ENCODE results near the gene KLHDC4. TPM values are rescaled to one million over a fixed set of nuclear protein-coding genes. Genes with fewer than 3 reads are reported as not detected.
A peak's percentile ranks its signal among the peaks of the same experiment; 100 is the strongest.
"Not testable (repeated sequence)": the region's sequence is repeated elsewhere in the genome, so short reads cannot be mapped to it uniquely, and the experiment has no call there.

The KLHDC4 gene
- polyA plus RNA-seq, 3 donors from 2014 or later: 52.0 to 70.0 (median 61.0) TPM

GRCh38 chr16:87684106-87684677, 81.6 kb downstream of the KLHDC4 start:
- H3K4me1 Mint-ChIP-seq: peaks cover 4 to 6% of the 10 kb centered on the region in 2 donors
- no peak overlapping the region for H3K4me3 Mint-ChIP-seq
- H3K27ac Mint-ChIP-seq: no peak overlapping the region
- no peak for DNase-seq
- H3K36me3 Mint-ChIP-seq: no peaks in the 10 kb centered on the region
- H3K27me3 Mint-ChIP-seq (ENCODE audit: low read depth in 3 of 3): peaks cover 1 to 15% (median 9%) of the 10 kb centered on the region in 3 donors
- H3K9me3 Mint-ChIP-seq: no peaks in the 10 kb centered on the region

GRCh38 chr16:87682852-87683399, 82.9 kb downstream of the KLHDC4 start:
- Mint-ChIP-seq H3K27me3 (ENCODE audit: low read depth in 3 of 3) (peaks cover 1 to 15% (median 7%) of the 10 kb centered on the region in 3 donors), H3K27ac (no peak overlapping the region), H3K4me3 (no peak overlapping the region), H3K9me3 (no peaks in the 10 kb centered on the region), H3K4me1 (peaks cover 4 to 6% of the 10 kb centered on the region in 2 donors), H3K36me3 (no peaks in the 10 kb centered on the region)
- DNase-seq: no peak

GRCh38 chr16:87681981-87682570, 83.7 kb downstream of the KLHDC4 start:
- peak overlapping the region in 1 of 6 donors; percentile 69 for H3K27ac Mint-ChIP-seq
- no peaks in the 10 kb centered on the region for H3K36me3 Mint-ChIP-seq
- peaks cover 4 to 6% of the 10 kb centered on the region in 2 donors for H3K4me1 Mint-ChIP-seq
- peak in 1 of 3 donors; percentile 14 for DNase-seq
- H3K4me3 Mint-ChIP-seq: no peak overlapping the region
- H3K27me3 Mint-ChIP-seq (ENCODE audit: low read depth in 3 of 3): peaks cover 1 to 18% (median 7%) of the 10 kb centered on the region in 3 donors
- H3K9me3 Mint-ChIP-seq: no peaks in the 10 kb centered on the region

- peak overlapping the region in 1 of 6 donors; percentile 28 for H3K27ac Mint-ChIP-seq
- not testable (repeated sequence) for H3K36me3 Mint-ChIP-seq, H3K4me3 Mint-ChIP-seq, H3K4me1 Mint-ChIP-seq, H3K9me3 Mint-ChIP-seq, DNase-seq
- H3K27me3 Mint-ChIP-seq (ENCODE audit: low read depth in 3 of 3): peaks cover 1 to 18% (median 7%) of the 10 kb centered on the region in 3 donors
Observed at GRCh38 chr16:87681051-87681602, 84.7 kb downstream of the KLHDC4 start.

- Mint-ChIP-seq H3K27ac (peak overlapping the region in 1 of 6 donors; percentile 40), H3K4me3 (no peak overlapping the region), H3K36me3 (no peaks in the 10 kb centered on the region), H3K9me3 (no peaks in the 10 kb centered on the region), H3K4me1 (peaks cover 4 to 6% of the 10 kb centered on the region in 2 donors), H3K27me3 (ENCODE audit: low read depth in 3 of 3) (peaks cover 3 to 17% (median 7%) of the 10 kb centered on the region in 3 donors)
- DNase-seq: no peak
Observed at GRCh38 chr16:87680272-87680644, 85.5 kb downstream of the KLHDC4 start.

- H3K36me3 Mint-ChIP-seq: no peaks in the 10 kb centered on the region
- peaks cover 4 to 6% of the 10 kb centered on the region in 2 donors for H3K4me1 Mint-ChIP-seq
- H3K9me3 Mint-ChIP-seq: no peaks in the 10 kb centered on the region
- no peak overlapping the region for H3K4me3 Mint-ChIP-seq
- peaks cover 3 to 15% (median 7%) of the 10 kb centered on the region in 3 donors for H3K27me3 Mint-ChIP-seq (ENCODE audit: low read depth in 3 of 3)
- no peak overlapping the region for H3K27ac Mint-ChIP-seq
- no peak for DNase-seq
Observed at GRCh38 chr16:87679593-87680271, 86.1 kb downstream of the KLHDC4 start.

- Mint-ChIP-seq H3K4me3 (no peak overlapping the region), H3K27me3 (ENCODE audit: low read depth in 3 of 3) (peaks cover 3 to 12% (median 7%) of the 10 kb centered on the region in 3 donors), H3K4me1 (peaks cover 4 to 6% of the 10 kb centered on the region in 2 donors), H3K9me3 (no peaks in the 10 kb centered on the region), H3K27ac (no peak overlapping the region), H3K36me3 (no peaks in the 10 kb centered on the region)
- no peak for DNase-seq
Observed at GRCh38 chr16:87678618-87679017, 87.2 kb downstream of the KLHDC4 start.

GRCh38 chr16:87677830-87678229, 88.0 kb downstream of the KLHDC4 start:
- peaks cover 4 to 6% of the 10 kb centered on the region in 2 donors for H3K4me1 Mint-ChIP-seq
- H3K36me3 Mint-ChIP-seq: no peaks in the 10 kb centered on the region
- no peak for DNase-seq
- H3K4me3 Mint-ChIP-seq: no peak overlapping the region
- H3K27ac Mint-ChIP-seq: peak overlapping the region in 1 of 6 donors; percentile 40
- no peaks in the 10 kb centered on the region for H3K9me3 Mint-ChIP-seq
- peaks cover 3 to 10% (median 6%) of the 10 kb centered on the region in 3 donors for H3K27me3 Mint-ChIP-seq (ENCODE audit: low read depth in 3 of 3)

GRCh38 chr16:87675111-87675719, 90.6 kb downstream of the KLHDC4 start:
- H3K4me1 Mint-ChIP-seq: no peaks in the 10 kb centered on the region
- H3K36me3 Mint-ChIP-seq: no peaks in the 10 kb centered on the region
- H3K4me3 Mint-ChIP-seq: no peak overlapping the region
- peak overlapping the region in 1 of 6 donors; percentile 65 for H3K27ac Mint-ChIP-seq
- H3K9me3 Mint-ChIP-seq: no peaks in the 10 kb centered on the region
- DNase-seq: no peak
- H3K27me3 Mint-ChIP-seq (ENCODE audit: low read depth in 3 of 3): peaks cover 0 to 6% (median 3%) of the 10 kb centered on the region in 3 donors

- no peak for DNase-seq
- Mint-ChIP-seq H3K4me1 (no peaks in the 10 kb centered on the region), H3K27ac (no peak overlapping the region), H3K27me3 (ENCODE audit: low read depth in 3 of 3) (peaks cover 0 to 6% (median 3%) of the 10 kb centered on the region in 3 donors), H3K9me3 (no peaks in the 10 kb centered on the region), H3K36me3 (no peaks in the 10 kb centered on the region), H3K4me3 (no peak overlapping the region)
Observed at GRCh38 chr16:87674419-87674818, 91.4 kb downstream of the KLHDC4 start.

- no peak overlapping the region for H3K27ac Mint-ChIP-seq
- no peaks in the 10 kb centered on the region for H3K36me3 Mint-ChIP-seq
- no peaks in the 10 kb centered on the region for H3K9me3 Mint-ChIP-seq
- H3K4me1 Mint-ChIP-seq: no peaks in the 10 kb centered on the region
- H3K4me3 Mint-ChIP-seq: no peak overlapping the region
- H3K27me3 Mint-ChIP-seq (ENCODE audit: low read depth in 3 of 3): peaks cover 0 to 6% (median 3%) of the 10 kb centered on the region in 3 donors
- DNase-seq: no peak
Observed at GRCh38 chr16:87671715-87672270, 94.0 kb downstream of the KLHDC4 start.

GRCh38 chr16:87671221-87671620, 94.6 kb downstream of the KLHDC4 start:
- DNase-seq: no peak
- Mint-ChIP-seq H3K9me3 (no peaks in the 10 kb centered on the region), H3K27ac (no peak overlapping the region), H3K4me1 (no peaks in the 10 kb centered on the region), H3K36me3 (no peaks in the 10 kb centered on the region), H3K4me3 (no peak overlapping the region), H3K27me3 (ENCODE audit: low read depth in 3 of 3) (peaks cover 0 to 6% (median 3%) of the 10 kb centered on the region in 3 donors)

- H3K4me3 Mint-ChIP-seq: no peak overlapping the region
- H3K4me1 Mint-ChIP-seq: no peaks in the 10 kb centered on the region
- no peaks in the 10 kb centered on the region for H3K36me3 Mint-ChIP-seq
- no peak overlapping the region for H3K27ac Mint-ChIP-seq
- DNase-seq: no peak
- peaks cover 0 to 4% (median 3%) of the 10 kb centered on the region in 3 donors for H3K27me3 Mint-ChIP-seq (ENCODE audit: low read depth in 3 of 3)
- H3K9me3 Mint-ChIP-seq: no peaks in the 10 kb centered on the region
Observed at GRCh38 chr16:87669672-87670071, 96.1 kb downstream of the KLHDC4 start.
